GM04504 (cell line): Measurements from ENCODE around the gene LCAT.

Experiments
- DNase-seq: peaks from one replicate; pipeline ENCODE4 v3.0.0-alpha.2; 2012; ENCODE audit warnings: low read depth

LCAT gene

GRCh38 chr16:67968400-67969253 is 24.7 kb upstream of the LCAT start, which contains the start of gene SLC12A4:
SLC12A4 (minus strand) TSS chr16:67968637; CDS start chr16:67968553, 84 bp downstream.
- peak; percentile 59 for DNase-seq

GRCh38 chr16:67967958-67968399 is 24.1 kb upstream of the LCAT start:
- DNase-seq, result no peak

GRCh38 chr16:67967183-67967957 is 23.4 kb upstream of the LCAT start:
- no peak for DNase-seq

- no peak for DNase-seq
Measured at GRCh38 chr16:67966549-67967182, 22.7 kb upstream of the LCAT start.

- no peak for DNase-seq
Measured at GRCh38 chr16:67965668-67966548, 22.0 kb upstream of the LCAT start.

GRCh38 chr16:67964477-67965131 is 20.7 kb upstream of the LCAT start:
- no peak for DNase-seq

GRCh38 chr16:67963662-67964321 is 19.9 kb upstream of the LCAT start:
- DNase-seq, result no peak

- DNase-seq, result no peak
Measured at GRCh38 chr16:67963292-67963661, 19.4 kb upstream of the LCAT start.

GRCh38 chr16:67962135-67962534 is 18.2 kb upstream of the LCAT start:
- no peak for DNase-seq

- DNase-seq, result no peak
Measured at GRCh38 chr16:67961551-67961957, 17.6 kb upstream of the LCAT start.

GRCh38 chr16:67959536-67960329 is 15.8 kb upstream of the LCAT start:
- no peak for DNase-seq

GRCh38 chr16:67957622-67958021 is 13.7 kb upstream of the LCAT start:
- DNase-seq, result no peak

- no peak for DNase-seq
Measured at GRCh38 chr16:67954421-67955196, 10.7 kb upstream of the LCAT start.

- no peak for DNase-seq
Measured at GRCh38 chr16:67953641-67954375, 9.9 kb upstream of the LCAT start.

GRCh38 chr16:67951485-67951884 is 7.6 kb upstream of the LCAT start:
- no peak for DNase-seq

- no peak for DNase-seq
Measured at GRCh38 chr16:67950335-67950843, 6.5 kb upstream of the LCAT start.

GRCh38 chr16:67949645-67950044 is 5.7 kb upstream of the LCAT start:
- DNase-seq, result no peak

GRCh38 chr16:67948015-67948414 is 4.1 kb upstream of the LCAT start:
- DNase-seq, result no peak
